Stimulated activated naive CD8-positive, alpha-beta T cell treated with anti-CD3 and anti-CD28 coated beads, Interleukin-15, Interleukin-2, amounts not matched to agents 100 U/mL and 50 U/mL, for 24 hours (primary cell): Measurements from ENCODE around the gene THRAP3.
"Not testable (repeated sequence)": the region's sequence is repeated elsewhere in the genome, so short reads cannot be mapped to it uniquely, and the experiment has no call there.

ENCODE experiments used
- ATAC-seq: fragments of 150-1000 bp; cut with Tn5 transposase; one replicate; pipeline ENCODE4 v1.10.0; 2021
- DNase-seq: peaks from one replicate; pipeline ENCODE4 v3.0.0; 2021

THRAP3 gene

DNA sequence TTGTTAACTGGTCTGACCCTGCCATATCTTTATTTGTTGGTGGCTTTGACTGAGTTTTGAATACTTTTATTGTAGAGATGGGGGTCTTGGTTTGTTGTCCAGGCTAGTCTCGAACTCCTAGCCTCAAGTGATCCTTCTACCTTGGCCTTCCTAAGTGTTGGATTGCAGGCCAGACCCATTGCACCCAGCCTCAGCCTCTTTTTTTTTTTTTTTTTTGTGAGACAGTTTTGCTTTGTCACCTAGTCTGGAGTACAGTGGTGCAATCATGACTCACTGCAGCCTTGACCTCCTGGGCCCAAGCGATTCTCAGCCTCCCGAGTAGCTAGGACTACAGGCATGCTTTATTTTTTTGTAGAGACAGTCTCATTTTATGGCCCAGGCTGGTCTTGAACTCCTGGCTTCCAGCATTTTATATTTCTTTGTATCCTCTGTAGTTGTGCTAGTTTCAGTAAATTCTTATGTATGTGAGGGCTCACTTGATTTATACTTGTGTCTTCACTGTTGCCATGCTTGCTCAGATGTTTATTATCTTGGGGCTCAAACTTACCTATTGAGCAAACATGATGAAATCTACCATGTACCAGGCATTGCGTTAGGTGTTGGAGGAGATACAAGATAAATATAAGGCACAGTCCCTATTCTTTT is 24.1 kb downstream of the THRAP3 start:
- ATAC-seq, result peak; percentile 14
- DNase-seq, result no peak

DNA sequence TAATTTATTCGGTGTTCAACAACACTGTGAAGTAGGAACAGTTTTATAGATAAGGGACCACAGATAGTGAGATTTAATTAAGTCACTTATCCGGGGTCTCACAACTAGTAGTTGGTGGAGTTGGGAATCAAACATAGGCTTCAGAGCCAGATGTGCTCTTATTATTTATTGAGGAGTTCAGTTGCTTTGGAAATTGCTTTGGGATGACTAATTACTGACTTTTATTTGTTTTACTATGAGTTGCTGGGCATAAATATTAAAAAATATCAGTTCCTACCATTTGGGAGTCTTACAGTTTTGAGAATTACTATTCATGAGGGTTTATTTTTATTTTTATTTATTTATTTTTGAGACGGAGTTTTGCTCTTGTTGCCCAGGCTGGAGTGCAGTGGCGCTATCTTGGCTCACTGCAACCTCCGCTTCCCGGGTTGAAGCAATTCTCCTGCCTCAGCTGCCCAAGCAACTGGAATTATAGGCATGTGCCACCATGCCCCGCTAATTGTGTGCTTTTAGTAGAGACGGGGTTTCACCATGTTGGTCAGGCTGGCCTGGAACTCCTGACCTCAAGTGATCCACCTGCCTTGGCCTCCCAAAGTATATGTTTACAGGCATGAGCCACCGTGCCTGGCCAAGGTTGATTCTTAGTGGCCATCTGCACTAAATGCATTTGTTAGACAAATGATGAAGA is 27.7 kb downstream of the THRAP3 start:
- DNase-seq (no peak), ATAC-seq (no peak)

DNA sequence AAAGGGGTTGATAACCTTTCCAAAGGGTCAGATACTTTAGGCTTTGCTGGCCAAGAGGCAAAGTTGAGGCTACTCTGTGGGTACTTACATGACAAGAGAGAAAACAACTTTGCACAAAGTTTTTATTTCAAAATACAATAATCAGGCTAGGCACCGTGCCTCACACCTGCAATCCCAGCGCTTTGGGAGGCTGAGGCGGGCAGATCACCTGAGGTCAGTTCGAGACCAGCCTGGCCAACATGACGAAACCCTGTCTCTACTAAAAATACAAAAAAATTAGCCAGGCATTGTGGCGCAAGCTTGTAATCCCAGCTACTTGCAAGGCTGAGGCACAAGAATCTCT is 28.2 kb downstream of the THRAP3 start:
- not testable (repeated sequence) for DNase-seq, ATAC-seq

DNA sequence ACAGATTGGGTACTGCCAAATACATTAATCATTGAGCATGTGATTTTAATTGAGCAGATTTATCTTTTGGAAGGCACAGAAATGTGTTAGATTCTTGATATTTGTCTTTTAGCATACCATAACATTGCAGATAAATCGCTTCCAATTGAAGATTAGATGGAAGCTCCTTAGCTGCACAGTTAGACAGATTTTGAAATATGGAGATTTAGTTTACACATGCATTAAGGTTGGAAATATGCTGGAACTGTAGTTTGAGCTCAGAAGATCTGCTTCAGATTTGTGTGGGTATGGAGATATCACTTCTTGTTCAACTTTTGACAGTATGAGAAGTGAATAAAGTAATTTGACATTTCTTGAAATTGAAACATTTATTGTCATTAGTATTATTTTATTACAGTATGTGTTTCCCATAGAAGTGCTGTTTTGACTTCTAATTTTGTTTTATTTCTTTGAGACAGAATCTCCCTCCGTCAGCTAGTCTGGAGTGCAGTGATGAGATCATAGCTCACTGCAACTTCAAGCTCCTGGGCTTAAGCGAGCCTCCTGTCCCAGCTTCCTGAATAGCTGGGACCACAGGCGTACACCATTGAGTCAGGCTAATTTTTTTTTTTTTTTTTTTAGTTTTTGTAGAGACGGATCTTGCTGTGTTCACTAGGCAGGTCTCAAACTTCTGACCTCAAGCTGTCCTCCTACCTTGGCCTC is 29.1 kb downstream of the THRAP3 start:
- DNase-seq, result no peak

DNA sequence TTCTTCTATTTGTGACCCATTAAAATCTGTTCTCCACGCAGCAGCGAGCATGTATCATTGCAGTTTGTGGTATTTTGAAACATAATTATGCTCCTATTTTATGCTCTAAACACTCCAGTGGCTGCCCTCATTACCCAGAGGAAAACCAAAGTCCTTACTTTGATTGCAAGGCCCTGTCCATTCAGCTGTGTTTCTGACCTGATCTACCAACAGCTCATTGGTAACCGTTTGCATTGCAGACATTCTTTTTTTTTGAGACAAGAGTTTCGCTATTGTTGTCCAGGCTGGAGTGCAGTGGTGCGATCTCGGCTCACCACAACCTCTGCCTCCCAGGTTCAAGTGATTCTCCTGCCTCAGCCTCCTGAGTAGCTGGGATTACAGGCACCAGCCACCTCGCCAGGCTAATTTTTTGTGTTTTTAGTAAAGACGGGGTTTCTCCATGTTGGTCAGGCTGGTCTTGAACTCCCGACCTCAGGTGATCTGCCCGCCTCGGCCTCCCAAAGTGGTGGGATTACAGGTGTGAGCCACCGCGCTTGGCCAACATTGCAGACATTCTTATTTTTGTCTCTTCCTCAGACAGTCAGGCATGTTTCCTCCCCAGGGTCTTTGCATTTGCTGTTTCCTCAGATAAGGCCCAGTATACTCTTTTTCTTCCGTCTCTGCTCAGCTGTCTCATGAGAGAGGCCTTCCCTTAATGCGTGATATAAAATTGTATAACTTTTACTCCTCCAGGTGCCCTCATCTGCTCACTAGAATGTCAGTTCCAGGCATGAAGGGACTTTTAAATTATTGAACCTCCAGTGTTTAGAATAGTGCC is 32.5 kb downstream of the THRAP3 start:
- DNase-seq, result no peak
- ATAC-seq, result no peak

More for the DNA sequence above, 29.1 kb downstream of the THRAP3 start:
- ATAC-seq, result no peak

DNA sequence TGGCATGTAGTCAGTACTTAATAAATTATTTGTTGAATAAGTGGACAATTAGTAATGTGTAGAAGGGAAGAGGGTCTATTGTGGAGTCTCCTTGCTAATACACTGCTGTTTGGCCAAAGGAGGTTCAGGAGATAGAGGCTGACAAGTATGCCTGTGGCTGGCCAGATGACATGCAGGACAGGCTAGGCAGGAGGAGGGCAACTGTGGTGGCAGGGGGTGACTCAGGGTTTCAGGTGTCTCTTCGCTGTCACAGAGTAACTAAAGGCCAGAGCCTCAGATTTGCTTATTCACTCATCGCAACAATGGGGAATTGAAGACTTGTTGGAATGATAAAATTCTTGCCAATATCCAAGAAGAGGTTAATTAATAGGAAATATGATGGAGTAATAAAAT is 33.1 kb downstream of the THRAP3 start:
- ATAC-seq, result peak; percentile 82
- peak; percentile 11 for DNase-seq

DNA sequence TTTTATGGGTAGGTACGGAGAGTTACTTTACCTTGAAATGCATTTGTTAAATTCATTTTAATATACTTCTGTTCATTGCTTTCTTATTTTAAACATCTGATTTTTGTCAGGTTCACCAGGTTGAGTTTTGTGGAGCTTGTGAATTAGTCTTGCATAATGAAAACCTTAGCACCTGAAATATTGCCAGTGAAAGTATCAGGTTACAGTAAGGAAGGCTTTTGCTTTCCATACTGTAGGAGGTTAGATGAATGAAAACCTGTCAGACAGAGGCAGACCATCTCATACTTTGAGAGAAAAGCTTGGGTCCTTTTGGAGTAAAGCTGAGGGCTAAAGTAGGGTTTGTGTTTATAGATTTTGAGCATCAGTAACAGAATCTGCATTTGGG is 34.7 kb downstream of the THRAP3 start:
- DNase-seq, result no peak
- ATAC-seq, result no peak

DNA sequence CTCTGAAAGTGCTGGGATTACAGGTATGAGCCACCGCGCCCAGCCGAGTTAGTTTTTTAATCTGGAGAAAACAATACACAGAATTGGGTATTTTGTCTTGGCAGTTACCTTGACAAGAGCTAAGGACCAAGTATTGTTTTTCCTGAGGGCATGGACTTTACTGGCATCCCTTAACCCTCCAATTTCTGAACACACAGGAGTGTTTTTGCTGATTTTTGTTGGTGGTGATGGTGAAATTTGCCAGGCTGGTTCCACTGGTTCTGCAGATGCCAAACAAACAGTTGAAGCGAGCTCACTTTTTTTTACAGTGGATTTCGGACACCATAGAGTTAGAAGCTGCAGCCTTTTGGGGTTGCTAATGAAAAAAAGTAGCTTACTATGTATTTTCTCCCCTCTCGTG is 44.7 kb downstream of the THRAP3 start:
- DNase-seq (no peak), ATAC-seq (no peak)

DNA sequence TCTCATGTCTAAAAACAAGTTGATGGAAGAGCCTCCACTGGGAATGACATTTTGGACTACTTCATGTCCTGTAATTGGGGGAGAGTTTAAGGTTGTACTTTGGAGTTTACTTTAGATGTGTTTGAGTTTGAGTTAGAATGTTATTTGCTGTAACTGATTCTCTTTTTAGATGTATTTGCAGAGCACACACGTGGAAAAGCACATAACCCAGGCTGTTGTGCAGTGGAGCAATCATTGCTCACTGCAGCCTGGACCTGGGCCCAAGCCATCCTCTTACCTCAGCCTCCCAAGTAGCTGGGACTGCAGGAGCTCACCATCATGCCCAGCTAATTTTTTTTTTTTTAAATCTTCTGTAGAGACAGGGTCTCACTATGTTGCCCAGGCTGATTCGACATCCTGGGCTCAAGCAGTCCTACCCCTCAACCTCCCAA is 45.2 kb downstream of the THRAP3 start:
- DNase-seq (no peak), ATAC-seq (no peak)

DNA sequence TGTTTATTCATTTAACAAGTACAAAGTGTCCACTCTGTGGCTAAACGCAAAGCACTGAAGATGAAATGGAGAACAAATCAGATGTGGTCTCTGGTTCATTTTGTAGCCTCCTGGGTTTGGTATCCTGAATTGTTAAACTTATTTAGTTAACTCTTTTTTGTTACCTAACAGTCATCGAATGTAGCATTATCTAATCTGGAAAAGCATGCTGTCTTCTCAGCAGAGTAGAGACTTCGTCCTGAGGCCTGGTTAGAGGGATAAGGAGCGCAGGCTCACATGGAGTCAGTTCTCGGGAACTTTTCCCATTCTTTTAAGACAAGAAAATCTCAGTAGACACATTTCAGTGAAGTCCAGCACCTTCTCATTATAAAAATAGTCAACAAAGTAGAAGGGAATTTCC is 48.8 kb downstream of the THRAP3 start:
- ATAC-seq (no peak), DNase-seq (no peak)

DNA sequence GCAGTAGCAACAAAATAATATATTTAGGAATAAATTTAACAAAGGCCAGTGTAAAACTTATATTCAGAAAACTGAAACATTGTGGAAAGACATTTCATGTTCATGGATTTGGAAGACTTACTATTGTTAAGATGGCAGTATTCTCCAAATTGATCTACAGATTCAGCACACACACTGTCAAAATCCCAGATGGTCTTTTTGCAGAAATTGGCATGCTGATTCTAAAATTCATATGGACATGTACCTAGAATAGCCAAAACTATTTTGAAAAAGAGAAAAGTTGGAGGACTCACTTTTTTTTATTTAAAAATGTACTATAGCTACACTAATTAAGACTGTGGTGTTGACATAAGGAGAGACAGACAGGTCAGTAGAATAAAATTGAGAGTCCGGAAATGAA is 50.0 kb downstream of the THRAP3 start:
- DNase-seq, result no peak
- ATAC-seq, result no peak

DNA sequence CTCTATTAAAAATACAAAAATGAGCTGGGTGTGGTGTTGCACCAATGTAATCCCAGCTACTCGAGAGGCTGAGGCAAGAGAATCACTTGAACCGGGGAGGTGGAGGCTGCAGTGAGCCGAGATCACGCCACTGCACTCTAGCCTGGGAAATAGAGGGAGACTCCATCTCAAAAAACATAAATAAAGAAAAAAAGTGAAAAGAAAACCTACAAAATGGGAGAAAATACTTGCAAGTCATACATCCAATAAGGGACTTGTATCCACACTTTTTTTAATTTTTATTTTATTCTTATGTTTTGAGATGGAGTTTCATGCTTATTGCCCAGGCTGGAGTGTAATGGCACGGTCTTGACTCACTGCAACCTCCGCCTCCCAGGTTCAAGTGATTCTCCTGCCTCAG is 52.4 kb downstream of the THRAP3 start:
- DNase-seq (no peak), ATAC-seq (no peak)

DNA sequence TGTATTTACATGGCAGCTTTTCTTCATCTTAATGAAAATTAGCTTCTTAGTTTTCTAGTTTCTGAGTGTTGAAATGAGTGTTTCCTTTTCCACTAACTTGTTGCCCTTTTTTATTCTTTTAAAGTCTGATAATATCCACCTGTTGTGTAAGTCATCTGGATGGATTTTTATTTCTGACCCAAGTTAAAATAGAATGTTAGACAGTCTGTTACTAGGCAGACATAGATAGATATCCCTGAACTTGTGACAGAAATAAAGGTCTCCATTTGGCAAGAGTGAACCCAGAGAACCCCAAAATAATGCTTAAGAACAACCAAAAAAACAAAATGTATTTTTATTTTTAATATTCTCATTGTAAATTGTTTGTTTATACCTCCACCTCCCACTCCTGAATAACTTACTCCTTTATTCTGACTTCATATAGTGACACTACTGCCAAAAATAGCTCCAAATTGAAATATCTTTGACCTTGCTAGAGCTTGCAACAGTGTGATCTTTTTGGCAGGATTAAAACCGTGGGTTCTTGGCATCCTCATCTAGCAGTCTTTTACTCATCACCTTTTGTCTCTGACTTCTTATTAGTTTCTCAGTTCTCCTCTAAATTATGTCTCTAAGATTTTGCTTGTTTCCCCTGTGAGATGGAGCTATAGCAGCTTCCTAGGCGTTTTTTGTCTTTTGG is 55.0 kb downstream of the THRAP3 start:
- DNase-seq, result no peak
- ATAC-seq, result no peak

DNA sequence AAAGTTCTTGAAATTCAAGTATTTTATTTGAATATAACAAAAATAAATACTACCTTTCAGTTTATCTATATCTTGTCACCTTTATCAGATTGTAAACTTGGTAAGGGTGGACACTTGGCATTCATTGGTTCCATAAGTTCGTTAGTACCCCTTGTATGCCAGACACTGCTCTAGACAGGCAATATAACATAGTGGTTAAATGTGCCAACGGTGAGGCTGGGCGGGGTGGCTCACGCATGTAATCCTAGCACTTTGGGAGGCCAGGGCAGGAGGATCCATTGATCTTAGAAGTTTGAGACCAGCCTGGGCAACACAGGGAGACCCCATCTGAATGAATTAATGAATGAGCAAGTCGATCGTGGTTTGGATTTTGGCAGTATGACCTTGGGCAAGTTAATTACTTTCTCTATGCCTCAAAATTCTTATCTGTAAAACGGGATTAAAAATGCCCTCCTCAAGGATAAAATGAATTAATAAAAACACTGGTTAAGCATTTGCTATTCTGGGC is 55.6 kb downstream of the THRAP3 start:
- no peak for ATAC-seq

DNA sequence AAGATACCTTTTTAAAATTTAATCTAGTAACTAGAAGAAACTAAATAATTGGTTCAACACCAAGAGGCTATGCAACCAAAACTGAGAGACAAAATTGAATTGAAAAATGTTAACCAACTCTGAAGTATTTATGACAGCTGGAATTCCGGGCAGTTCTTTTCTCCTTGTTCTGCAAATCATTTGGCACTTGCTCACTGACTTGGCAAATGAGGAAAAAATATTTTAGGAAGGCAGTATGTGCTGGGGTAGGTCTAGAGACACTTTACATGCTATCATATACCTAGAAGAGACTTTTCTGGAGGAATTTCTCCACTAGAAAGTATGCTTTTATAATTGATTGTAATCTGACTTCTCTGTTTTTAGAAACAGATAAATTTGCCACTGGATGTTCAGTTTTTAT is 59.8 kb downstream of the THRAP3 start:
- DNase-seq (no peak), ATAC-seq (no peak)

More for the DNA sequence above, 55.6 kb downstream of the THRAP3 start:
- no peak for DNase-seq

DNA sequence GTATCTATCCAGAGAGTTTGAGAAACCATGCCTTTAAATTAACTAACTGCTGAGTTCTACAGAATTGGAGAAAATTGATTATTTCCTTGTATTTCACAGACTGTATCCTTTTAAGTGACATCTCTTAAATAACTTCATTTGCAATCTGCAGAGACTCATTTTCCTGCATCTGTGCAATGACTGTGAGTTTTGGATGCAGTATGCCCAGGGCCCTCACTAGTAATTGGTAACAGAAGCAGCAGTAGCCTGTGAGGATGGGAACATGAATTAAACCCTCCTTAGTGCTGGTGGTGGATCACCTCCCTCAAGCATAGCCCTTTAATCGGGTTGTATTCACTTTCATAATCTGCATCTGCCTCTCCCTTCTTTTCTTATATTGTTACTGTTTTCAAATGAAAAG is 60.3 kb downstream of the THRAP3 start:
- ATAC-seq (no peak), DNase-seq (no peak)

DNA sequence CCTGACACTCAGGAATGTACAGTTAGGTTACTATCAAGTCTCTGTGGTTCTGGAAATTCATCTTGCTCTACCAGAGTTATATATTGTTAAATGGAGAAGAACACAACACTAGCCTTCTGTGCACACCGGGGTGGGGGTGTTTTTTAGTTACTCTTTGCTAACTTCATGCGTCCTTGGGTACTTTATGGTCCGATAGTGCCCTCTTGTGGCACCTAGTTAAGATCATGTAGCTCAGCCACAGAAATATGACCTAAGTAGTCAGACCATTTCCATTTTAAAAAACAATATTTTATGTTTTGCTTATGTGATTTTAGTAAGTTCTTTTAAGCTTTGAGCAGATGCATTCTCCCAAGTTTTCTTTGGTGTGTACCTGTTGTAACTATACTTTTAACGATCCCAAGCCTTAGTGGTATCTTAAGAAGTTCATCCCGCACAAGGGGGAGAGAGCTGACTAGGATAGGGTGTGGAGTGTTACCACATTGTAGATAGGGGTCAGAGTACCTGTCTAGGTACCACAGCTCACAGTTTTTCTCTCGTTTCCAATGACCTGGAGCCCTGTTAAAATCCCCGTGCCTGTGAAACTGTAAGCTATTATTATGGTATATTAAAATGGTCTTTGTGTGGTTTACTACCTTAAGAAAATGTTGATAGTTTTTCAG is 61.3 kb downstream of the THRAP3 start:
- ATAC-seq (peak; percentile 62), DNase-seq (peak; percentile 65)

DNA sequence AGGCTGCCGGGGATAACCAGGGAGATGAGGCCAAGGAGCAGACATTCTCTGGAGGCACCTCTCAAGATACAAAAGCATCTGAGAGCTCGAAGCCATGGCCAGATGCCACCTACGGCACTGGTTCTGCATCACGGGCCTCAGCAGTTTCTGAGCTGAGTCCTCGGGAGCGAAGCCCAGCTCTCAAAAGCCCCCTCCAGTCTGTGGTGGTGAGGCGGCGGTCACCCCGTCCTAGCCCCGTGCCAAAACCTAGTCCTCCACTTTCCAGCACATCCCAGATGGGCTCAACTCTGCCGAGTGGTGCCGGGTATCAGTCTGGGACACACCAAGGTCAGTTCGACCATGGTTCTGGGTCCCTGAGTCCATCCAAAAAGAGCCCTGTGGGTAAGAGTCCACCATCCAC is 62.6 kb downstream of the THRAP3 start:
- DNase-seq (no peak), ATAC-seq (no peak)

DNA sequence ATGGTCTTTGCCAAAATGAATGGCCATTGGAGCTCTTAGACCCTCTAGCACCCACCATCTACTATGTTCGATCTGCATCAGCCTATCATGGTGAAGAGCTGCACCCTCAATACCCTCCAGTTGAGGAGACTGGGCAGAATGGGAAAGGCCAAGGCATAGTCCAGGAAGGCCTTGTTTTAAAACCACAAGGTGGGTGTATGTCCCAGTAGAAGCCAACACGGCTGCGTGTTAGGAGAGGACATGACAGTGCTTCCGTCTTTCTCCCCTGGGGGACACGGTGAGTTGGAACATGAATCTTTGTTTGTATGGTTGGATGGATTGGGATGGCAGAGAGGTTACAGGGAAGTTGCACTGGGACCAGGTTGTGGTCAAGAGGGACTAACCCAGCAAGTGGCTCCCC is 63.4 kb downstream of the THRAP3 start:
- no peak for ATAC-seq
- no peak for DNase-seq

DNA sequence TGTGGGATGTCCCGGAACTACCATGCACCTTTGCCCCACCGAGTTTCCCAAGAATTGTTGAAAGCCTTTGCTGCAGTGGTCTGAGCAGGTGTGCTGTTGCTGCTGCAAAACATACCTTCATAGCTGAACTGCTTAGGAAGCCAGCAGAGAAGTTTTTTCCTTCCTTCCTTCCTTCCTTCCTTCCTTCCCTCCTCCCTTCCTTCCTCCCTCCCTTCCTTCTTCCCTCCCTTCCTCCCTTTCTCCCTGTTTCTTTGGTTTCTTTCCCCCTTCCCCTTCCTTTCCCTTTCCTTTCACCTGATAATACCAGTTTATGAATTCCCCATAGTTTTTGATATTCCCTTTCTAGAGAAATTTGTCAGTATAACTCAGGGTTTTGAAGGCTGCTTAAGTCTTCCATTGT is 71.1 kb downstream of the THRAP3 start:
- ATAC-seq (no peak), DNase-seq (no peak)

DNA sequence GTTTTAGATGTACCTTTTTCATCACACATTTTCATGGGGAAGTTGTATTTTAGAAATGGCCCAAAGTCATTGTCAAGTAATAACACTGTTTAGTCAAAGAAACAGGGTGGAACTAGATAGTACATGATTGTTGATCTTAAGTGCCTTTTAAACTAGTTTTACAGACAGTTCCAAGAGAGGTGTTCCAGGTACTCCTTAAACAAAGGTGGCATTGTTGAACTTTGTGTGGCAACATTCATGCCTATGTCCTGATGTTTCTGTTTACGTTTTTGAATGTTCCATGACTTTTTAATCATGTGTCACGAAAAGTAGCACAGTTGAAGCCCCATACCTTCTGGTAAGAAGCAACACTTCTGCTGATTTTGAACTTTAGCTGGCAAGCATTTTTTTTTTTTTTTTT is 72.8 kb downstream of the THRAP3 start:
- no peak for ATAC-seq

More for the DNA sequence above, 72.8 kb downstream of the THRAP3 start:
- DNase-seq, result no peak
